BJ (cell line): ENCODE data around the gene DMBT1. TPM values are rescaled to one million over a fixed set of nuclear protein-coding genes. Genes with fewer than 3 reads are reported as not detected.

ENCODE experiments used
- CTCF ChIA-PET: fragments of 350-600 bp; formaldehyde crosslinking; extraction: SDS; loops from one replicate; lab custom pipeline; 2021; ENCODE audit warnings: antibody characterized with exemption, inconsistent platforms; lab: Yijun Ruan, JAX
- POLR2A ChIA-PET: fragments of 300-600 bp; sonication (Branson Sonifier 250); formaldehyde crosslinking; extraction: SDS; loops from one replicate; lab custom pipeline; 2021; ENCODE audit warnings: antibody characterized with exemption; lab: Charles Lee
- DNase-seq: peaks from one replicate; pipeline ENCODE4 v3.0.0-alpha.2; 2011; ENCODE audit warnings: low read depth
- H3K27me3 ChIP-seq: 2 replicates; pipeline ENCODE4 v1.6.0; 2011; ENCODE audit warnings: low read length; ENCODE audit not compliant: control insufficient read depth, insufficient read depth
- H3K36me3 ChIP-seq: 2 replicates; pipeline ENCODE4 v1.5.1; 2011; ENCODE audit warnings: low read length; ENCODE audit not compliant: control insufficient read depth, insufficient read depth
- H3K4me3 ChIP-seq: 2 replicates; pipeline ENCODE4 v1.5.1; 2011; ENCODE audit warnings: low read depth, mild to moderate bottlenecking, control low read depth, low read length
- CTCF ChIP-seq: IDR thresholded peaks from 2 replicates; pipeline ENCODE4 v1.5.1; 2011; ENCODE audit warnings: low read depth, mild to moderate bottlenecking, control low read depth, inconsistent platforms, low read length, moderate library complexity; ENCODE audit not compliant: insufficient read depth
- polyA plus RNA-seq: library from polyadenylated mRNA; depleted of rRNA; stranded (reverse); fragments of >200 nt; gene quantifications from 2 replicates; pipeline ENCODE4 v1.2.3, GENCODE V29; 2011

DMBT1 gene
- polyA plus RNA-seq, 1 experiment: 0.01 TPM

GRCh38 chr10:122564980-122565379, 4.4 kb downstream of the DMBT1 start:
- TF ChIP-seq CTCF: no peak
- ChIA-PET CTCF (interaction anchor here (0.6 to 2.7 kb wide), 48 partner anchors 9 to 411 kb away, joined by 3 to 49 read pairs (median 5); partner anchors contain the start of gene BTBD16), POLR2A (no interaction called here)
- DNase-seq: no peak
- H3K36me3 ChIP-seq: no peaks in the 10 kb centered on the region
- no peak overlapping the region for H3K4me3 ChIP-seq
- peaks cover 7% of the 10 kb centered on the region; the same call in 1 of the 2 replicates for H3K27me3 ChIP-seq

DNA sequence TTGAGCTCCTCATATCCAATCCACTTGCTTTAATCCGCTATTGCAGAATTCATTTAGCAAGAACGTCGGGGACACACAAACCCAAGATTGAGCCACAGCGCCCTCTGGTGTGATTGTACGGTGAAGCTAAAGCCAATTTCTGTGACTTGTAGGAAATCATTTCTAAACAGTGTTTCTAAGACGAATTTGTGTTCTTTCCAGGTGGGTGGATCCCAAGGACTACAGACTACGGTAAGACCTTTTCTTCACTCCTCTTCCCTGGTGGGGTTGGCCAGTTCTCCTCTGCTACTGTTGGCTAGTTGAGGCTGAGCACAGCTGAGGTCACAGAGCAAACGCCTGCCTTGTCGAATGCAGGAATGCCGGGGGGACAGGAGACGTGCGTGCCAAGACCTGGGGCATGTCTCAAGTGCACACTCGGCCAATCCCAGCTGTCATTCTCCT, 5.2 kb downstream of the DMBT1 start:
- POLR2A ChIA-PET: no interaction called here
- Histone ChIP-seq H3K4me3 (no peak overlapping the region), H3K36me3 (no peaks in the 10 kb centered on the region), H3K27me3 (peaks cover 7% of the 10 kb centered on the region; the same call in 1 of the 2 replicates)
- CTCF ChIA-PET: interaction anchor here (0.5 to 2.7 kb wide), 53 partner anchors 9 to 411 kb away, joined by 3 to 49 read pairs (median 5); partner anchors contain the start of gene BTBD16
- peak; percentile 24 for DNase-seq
- peak; percentile 89 for TF ChIP-seq CTCF

- ChIA-PET POLR2A (no interaction called here), CTCF (interaction anchor here (1.1 to 2.7 kb wide), 20 partner anchors 10 to 412 kb away, joined by 3 to 49 read pairs (median 7); no protein-coding TSS in a partner anchor)
- Histone ChIP-seq H3K4me3 (no peak overlapping the region), H3K36me3 (no peaks in the 10 kb centered on the region), H3K27me3 (peaks cover 7% of the 10 kb centered on the region; the same call in 1 of the 2 replicates)
- DNase-seq: no peak
- TF ChIP-seq CTCF: no peak
Observed at GRCh38 chr10:122566632-122567031, 6.1 kb downstream of the DMBT1 start.

DNA sequence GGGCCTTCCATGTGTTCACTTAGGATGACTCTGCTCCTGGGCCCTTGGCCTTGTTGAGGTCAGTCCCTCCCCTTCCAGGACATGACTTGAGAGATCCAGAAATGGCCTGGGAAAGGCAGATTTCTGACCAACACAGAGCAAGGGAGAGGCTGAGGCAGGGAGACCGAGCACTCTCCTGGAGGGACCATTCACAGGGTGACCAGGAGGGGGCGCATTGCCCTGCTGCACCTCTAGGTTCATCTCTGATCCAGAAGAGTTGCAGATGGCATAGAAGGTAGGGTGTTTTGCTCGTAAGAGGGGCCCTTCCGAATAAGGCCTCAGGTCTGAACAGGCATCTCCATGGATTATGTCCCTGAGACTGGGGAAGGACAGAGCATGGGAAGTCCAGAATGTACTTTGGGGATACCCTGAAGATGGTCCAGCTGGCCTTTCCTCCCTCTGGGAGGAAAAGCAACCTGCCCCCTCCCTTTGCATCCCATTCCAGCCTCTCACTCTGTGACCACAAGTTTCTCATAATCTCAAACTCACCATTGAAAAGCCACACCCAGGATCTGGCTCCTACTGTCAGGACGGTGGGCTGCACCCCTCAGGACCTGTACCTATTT, 6.6 kb downstream of the DMBT1 start:
- POLR2A ChIA-PET: no interaction called here
- Histone ChIP-seq H3K4me3 (no peak overlapping the region), H3K27me3 (peaks cover 7% of the 10 kb centered on the region; the same call in 1 of the 2 replicates), H3K36me3 (no peaks in the 10 kb centered on the region)
- TF ChIP-seq CTCF: peak; percentile 66
- DNase-seq: no peak
- CTCF ChIA-PET: interaction anchor here (0.9 to 2.7 kb wide), 8 partner anchors 9 to 284 kb away, joined by 3 to 13 read pairs (median 7); no protein-coding TSS in a partner anchor

- no peak for TF ChIP-seq CTCF
- no peaks in the 10 kb centered on the region for H3K36me3 ChIP-seq
- H3K4me3 ChIP-seq: no peak overlapping the region
- POLR2A ChIA-PET: no interaction called here
- CTCF ChIA-PET: interaction anchor here (1.3 to 2.2 kb wide), 6 partner anchors 11 to 271 kb away, joined by 3 to 9 read pairs (median 5); no protein-coding TSS in a partner anchor
- DNase-seq: no peak
- peaks cover 4% of the 10 kb centered on the region; the same call in 1 of the 2 replicates for H3K27me3 ChIP-seq
Observed at GRCh38 chr10:122568551-122568950, 8.0 kb downstream of the DMBT1 start.
